HepG2 (cell line): ENCODE measurements around the gene SYVN1. TPM values are rescaled to one million over a fixed set of nuclear protein-coding genes. Genes with fewer than 3 reads are reported as not detected.

ENCODE experiments used
- ATAC-seq: fragments of 200-7000 bp; cut with Tn5 transposase; 3 replicates; pipeline ENCODE4 v1.9.1; 2020; ENCODE audit warnings: mild to moderate bottlenecking, moderate library complexity
- Bru-seq: library from RNA; stranded (reverse); fragments of 400-500 nt; gene quantifications from one replicate; lab custom pipeline; 2021; lab: Mats Ljungman, UMichigan
- BruChase-seq, 2 experiments: library from RNA; stranded (reverse); fragments of 400-500 nt; gene quantifications; one replicate each; lab custom pipeline; 2021; lab: Mats Ljungman, UMichigan
- BruUV-seq: library from RNA; stranded (reverse); fragments of 400-500 nt; replicated peaks from 2 replicates; lab custom pipeline; 2021; lab: Mats Ljungman, UMichigan
- CTCF ChIA-PET: fragments of 300-600 bp; formaldehyde crosslinking; extraction: SDS; loops from one replicate; lab custom pipeline; 2021; ENCODE audit warnings: low total read pairs, inconsistent platforms, low intra/inter-chr PET ratio; lab: Yijun Ruan, JAX
- POLR2A ChIA-PET: fragments of 350-600 bp; sonication (Branson Sonifier 250); formaldehyde crosslinking; loops from one replicate; lab custom pipeline; 2020; ENCODE audit warnings: antibody characterized with exemption, inconsistent platforms; lab: Yijun Ruan, JAX
- DNase-seq: peaks from one replicate; pipeline ENCODE4 v3.0.0-alpha.2; 2015; ENCODE audit warnings: low spot score
- FAIRE-seq: peaks from 3 replicates; lab custom pipeline; 2011; peaks lifted over from hg19 to GRCh38; lab: Jason Lieb, UNC
- H2AFZ ChIP-seq: one replicate; pipeline ENCODE4 v1.6.1; 2011; ENCODE audit warnings: low read length, inconsistent platforms
- H3K27ac ChIP-seq: fragments of 300-600 bp; 3 replicates; pipeline ENCODE4 v1.8.0; 2011; ENCODE audit warnings: mixed run types, mild to moderate bottlenecking, mixed read lengths, low read length, inconsistent platforms; ENCODE audit not compliant: insufficient read depth; ENCODE audit errors: extremely low read length
- H3K27me3 ChIP-seq, 2 experiments: fragments of 200-600 bp in 1 of 2; 2 replicates in 1 of 2; 3 replicates in 1 of 2; pipeline versions ENCODE4 v1.6.0 to v1.8.0; 2011; ENCODE audit warnings: low read length in 2 of 2, mild to moderate bottlenecking in 2 of 2, moderate library complexity in 2 of 2, inconsistent platforms in 1 of 2; ENCODE audit not compliant: insufficient read depth in 2 of 2, control insufficient read depth in 1 of 2
- H3K36me3 ChIP-seq, 2 experiments: fragments of 200-600 bp in 1 of 2; replicated peaks in 1 of 2; 2 replicates in 1 of 2; 3 replicates in 1 of 2; pipeline versions ENCODE4 v1.5.1 to v1.8.0; 2011; ENCODE audit warnings: low read length in 2 of 2, inconsistent platforms in 1 of 2; ENCODE audit not compliant: insufficient read depth in 2 of 2, control insufficient read depth in 1 of 2
- H3K4me1 ChIP-seq: 2 replicates; pipeline ENCODE4 v1.5.1; 2012; ENCODE audit warnings: low read length, inconsistent platforms; ENCODE audit not compliant: insufficient read depth
- H3K4me2 ChIP-seq: 2 replicates; pipeline ENCODE4 v1.6.0; 2011; ENCODE audit warnings: low read depth, low read length, inconsistent platforms
- H3K4me3 ChIP-seq, 3 experiments: fragments of 200-600 bp in 1 of 3; sonication (generic), shearing (Covaris generic) in 1 of 3; replicated peaks in 1 of 3; 2 replicates each; pipeline ENCODE4 v1.5.1; 2011 to 2016; ENCODE audit warnings: low read length in 3 of 3, inconsistent platforms in 2 of 3, low read depth in 2 of 3, mild to moderate bottlenecking in 2 of 3, control low read depth in 1 of 3, mixed read lengths in 1 of 3; ENCODE audit not compliant: insufficient read depth in 1 of 3
- H3K79me2 ChIP-seq: one replicate; pipeline ENCODE4 v1.6.1; 2011; ENCODE audit warnings: low read length, inconsistent platforms; ENCODE audit not compliant: insufficient read depth
- H3K9ac ChIP-seq: 2 replicates; pipeline ENCODE4 v1.6.0; 2011; ENCODE audit warnings: mild to moderate bottlenecking, low read depth, low read length, inconsistent platforms; ENCODE audit not compliant: insufficient read depth
- H3K9me3 ChIP-seq: 2 replicates; pipeline ENCODE4 v1.5.1; 2012; ENCODE audit warnings: mild to moderate bottlenecking, low read length
- H4K20me1 ChIP-seq: 2 replicates; pipeline ENCODE4 v1.6.0; 2011; ENCODE audit warnings: inconsistent platforms, mild to moderate bottlenecking, low read length, moderate library complexity; ENCODE audit not compliant: insufficient read depth
- CAMTA2 ChIP-seq: sonication (generic); formaldehyde crosslinking; IDR thresholded peaks from 2 replicates; pipeline ENCODE4 v1.4.0; 2020; ENCODE audit warnings: mild to moderate bottlenecking, missing genetic modification reagents, borderline replicate concordance
- PHB2 ChIP-seq: fragments of 450-650 bp; IDR thresholded peaks from 2 replicates; pipeline ENCODE4 v1.6.1; 2018; ENCODE audit not compliant: partially characterized antibody
- REXO4 ChIP-seq: sonication (generic); formaldehyde crosslinking; IDR thresholded peaks from 2 replicates; pipeline ENCODE4 v1.8.0; 2022; ENCODE audit warnings: missing genetic modification reagents, mild to moderate bottlenecking, borderline replicate concordance
- SRSF1 ChIP-seq: fragments of 200-400 bp; formaldehyde crosslinking; optimal IDR thresholded peaks from 2 replicates; pipeline ENCODE3; 2017; ENCODE audit warnings: mild to moderate bottlenecking, low read depth, low read length, moderate library complexity
- THYN1 ChIP-seq: sonication (generic); formaldehyde crosslinking; IDR thresholded peaks from 2 replicates; pipeline ENCODE4 v1.8.1; 2023; ENCODE audit warnings: low read depth, mild to moderate bottlenecking, moderate library complexity, missing genetic modification reagents, borderline replicate concordance
- TOPORS ChIP-seq: sonication (generic); formaldehyde crosslinking; IDR thresholded peaks from 2 replicates; pipeline ENCODE4 v1.8.0; 2023; ENCODE audit warnings: mild to moderate bottlenecking, missing genetic modification reagents
- ZBED4 ChIP-seq: sonication (generic); formaldehyde crosslinking; IDR thresholded peaks from 2 replicates; pipeline ENCODE4 v1.4.0; 2020; ENCODE audit warnings: missing genetic modification reagents, borderline replicate concordance
- ZNF639 ChIP-seq: conservative IDR thresholded peaks from 2 replicates; pipeline ENCODE4 v1.6.1; 2018; ENCODE audit warnings: missing genetic modification reagents
- ZNF644 ChIP-seq: IDR thresholded peaks from 2 replicates; pipeline ENCODE4 v1.6.1; 2016; ENCODE audit warnings: low read depth
- ZNF678 ChIP-seq: sonication (generic); formaldehyde crosslinking; IDR thresholded peaks from 2 replicates; pipeline ENCODE4 v1.4.0; 2020; ENCODE audit warnings: mild to moderate bottlenecking, missing genetic modification reagents
- WGBS: methylation state at CpG from one replicate; pipeline ENCODE4 v1.1.6; 2017; ENCODE audit warnings: low lambda C conversion rate; 5-methylcytosine and 5-hydroxymethylcytosine counted together
- in situ Hi-C: cut with HindIII; loops from 2 replicates; pipeline ENCODE4 v1.10.0; 2017; ENCODE audit warnings: low pct_unique_long_range_greater_than_20kb; ENCODE audit not compliant: extremely low pct_ligation_motif_present
- intact Hi-C: fragments of 100-400 bp; cut with micrococcal nuclease; formaldehyde crosslinking; loops from one replicate; pipeline ENCODE4 v1.10.0; 2022; ENCODE audit not compliant: unreplicated experiment
- long read RNA-seq, 2 experiments: library from RNA in 1 of 2; library from polyadenylated mRNA in 1 of 2; stranded (forward) in 1 of 2; unstranded in 1 of 2; transcript quantifications; one replicate each; pipeline ENCODE4 v2.0.0, GENCODE V29; 2019 to 2022
- polyA minus RNA-seq, 3 experiments: library from RNA; depleted of rRNA, polyadenylated mRNA; stranded (reverse); fragments of >200 nt; gene quantifications; 2 replicates each; pipeline ENCODE4 v1.2.3, GENCODE V29; 2011; ENCODE audit warnings: low replicate concordance in 1 of 3
- polyA plus RNA-seq, 8 experiments: library from polyadenylated mRNA; depleted of rRNA in 3 of 8; stranded (reverse) in 7 of 8; unstranded in 1 of 8; fragments of >200 nt; fragmentation: Illumina TruSeq in 4 of 8; extraction: Trizol in 4 of 8; gene quantifications; 2 replicates each; pipeline versions ENCODE4 v1.2.1 to v1.2.3, GENCODE V29; 2011 to 2016; ENCODE audit warnings: low read depth in 4 of 8, missing spikeins in 1 of 8, mixed read lengths in 1 of 8; ENCODE audit not compliant: insufficient read depth in 1 of 8
- total RNA-seq, 5 experiments: library from RNA; depleted of rRNA; stranded (reverse); fragments of >200 nt; fragmentation: Illumina TruSeq; extraction: Trizol; gene quantifications; 2 replicates each; pipeline ENCODE4 v1.2.3, GENCODE V29; 2016; ENCODE audit warnings: low read depth in 1 of 5

SYVN1 gene
- total RNA-seq (2016; rRNA removed; fragmentation: Illumina TruSeq; extraction: Trizol) (7.4 and 10.3 TPM in 2 replicates), polyA plus RNA-seq (2011; rRNA removed) (22.5 and 25.8 TPM in 2 replicates), polyA minus RNA-seq (2011; rRNA and poly(A)+ RNA removed; ENCODE audit: low replicate concordance) (98.7 and 122 TPM in 2 replicates), Bru-seq, nascent RNA (percentile 76 among the genes with signal in this experiment), BruChase-seq, experiment 1, labeled RNA remaining after a 6-hour chase (percentile 92 among the genes with signal in this experiment), BruChase-seq, experiment 2, labeled RNA remaining after a 2-hour chase (percentile 87 among the genes with signal in this experiment)
- 5.5 and 6.4 TPM in 2 replicates for total RNA-seq (2016; cell fraction: cytosol; rRNA removed; fragmentation: Illumina TruSeq; extraction: Trizol; ENCODE audit: low read depth)
- total RNA-seq (2016; cell fraction: insoluble cytoplasmic fraction; rRNA removed; fragmentation: Illumina TruSeq; extraction: Trizol): 7.6 and 9.3 TPM in 2 replicates
- 5.6 and 6.7 TPM in 2 replicates for total RNA-seq (2016; cell fraction: membrane; rRNA removed; fragmentation: Illumina TruSeq; extraction: Trizol)
- 25.3 and 26.9 TPM in 2 replicates for total RNA-seq (2016; cell fraction: nucleus; rRNA removed; fragmentation: Illumina TruSeq; extraction: Trizol)
- 17.6 and 23.4 TPM in 2 replicates for polyA plus RNA-seq (2011; cell fraction: cytosol; rRNA removed)
- polyA plus RNA-seq (2011; cell fraction: nucleus; rRNA removed): 115 and 119 TPM in 2 replicates
- polyA plus RNA-seq (2012): 33.9 and 47.9 TPM in 2 replicates
- polyA plus RNA-seq (2016; cell fraction: cytosol; fragmentation: Illumina TruSeq; extraction: Trizol; ENCODE audit: low read depth): 2.0 and 2.2 TPM in 2 replicates
- polyA plus RNA-seq (2016; cell fraction: insoluble cytoplasmic fraction; fragmentation: Illumina TruSeq; extraction: Trizol; ENCODE audit: low read depth): 7.4 and 12.4 TPM in 2 replicates
- polyA plus RNA-seq (2016; cell fraction: membrane; fragmentation: Illumina TruSeq; extraction: Trizol; ENCODE audit: low read depth): 3.4 and 4.9 TPM in 2 replicates
- 64.5 and 69.0 TPM in 2 replicates for polyA plus RNA-seq (2016; cell fraction: nucleus; fragmentation: Illumina TruSeq; extraction: Trizol; ENCODE audit: insufficient read depth, low read depth)
- 35.8 and 47.2 TPM in 2 replicates for polyA minus RNA-seq (2011; cell fraction: cytosol; rRNA and poly(A)+ RNA removed)
- 51.0 and 56.2 TPM in 2 replicates for polyA minus RNA-seq (2011; cell fraction: nucleus; rRNA and poly(A)+ RNA removed)
- long read RNA-seq, experiment 1, partial matches to known transcripts: 6 of 6 reads
- long read RNA-seq, experiment 1, other reads (novel, unspliced or antisense): 0 of 6 reads
- long read RNA-seq, experiment 2, transcript SYVN1-201 (16 exons, 3,048 nt): major isoform, 12 of 100 reads
- long read RNA-seq, experiment 2, transcript SYVN1-203 (16 exons, 3,052 nt): minor isoform, 10 of 100 reads
- long read RNA-seq, experiment 2, partial matches to known transcripts: 42 of 100 reads
- long read RNA-seq, experiment 2, other reads (novel, unspliced or antisense): 35 of 100 reads

- H3K4me1 ChIP-seq: peaks cover 25% of the 10 kb centered on the region
- DNase-seq (peak; percentile 80), ATAC-seq (peak; percentile 88), FAIRE-seq (no peak)
- no peak within 1 kb of the TSS for H2AFZ ChIP-seq
- peak within 1 kb of the TSS; percentile 96 for H3K27ac ChIP-seq
- peaks cover 26% of the 10 kb centered on the region for H3K79me2 ChIP-seq
- WGBS: 0% methylated on average over 9 of the region's 60 CpGs
- H3K9ac ChIP-seq: peak within 1 kb of the TSS; percentile 96
- H3K4me3 ChIP-seq: peak within 1 kb of the TSS; percentile 85 to 94 (median 92)
- BruUV-seq: no TSS peak
- no peaks in the 10 kb centered on the region for H3K9me3 ChIP-seq
- peaks cover 17% of the 10 kb centered on the region for H4K20me1 ChIP-seq
- ChIA-PET CTCF (no interaction called here), POLR2A (interaction anchor here (0.9 to 5.1 kb wide), 37 partner anchors 8 to 356 kb away, joined by 3 to 105 read pairs (median 5); partner anchors contain the start of genes ARL2, CAPN1, CDC42EP2 and FAU)
- H3K36me3 ChIP-seq: peaks cover 24 to 33% of the 10 kb centered on the region in 2 experiments
- in situ Hi-C loops (no loop called here), intact Hi-C loops (no loop called here)
- H3K4me2 ChIP-seq: peak within 1 kb of the TSS; percentile 92
- no peaks in the 10 kb centered on the region; a peak in 1 of 5 replicates for H3K27me3 ChIP-seq
- no peak for TF ChIP-seq TOPORS
- no peak for TF ChIP-seq ZBED4
- TF ChIP-seq ZNF678: no peak
- peak; percentile 23 for TF ChIP-seq SRSF1
- TF ChIP-seq PHB2: no peak
- peak; percentile 94 for TF ChIP-seq ZNF639
- no peak for TF ChIP-seq CAMTA2 (CRISPR knock-in tag)
- TF ChIP-seq THYN1 (CRISPR knock-in tag): no peak
- TF ChIP-seq ZNF644 (CRISPR knock-in tag): no peak
- no peak for TF ChIP-seq REXO4 (CRISPR knock-in tag)
Observed at GRCh38 chr11:65134240-65134951, at the start of gene SYVN1. TSS of gene SYVN1 (minus strand) at chr11:65134519. CDS start at chr11:65133601, 918 bp downstream.
